K562 (cell line): Measurements from ENCODE around the gene APBA2. TPM values are rescaled to one million over a fixed set of nuclear protein-coding genes. Genes with fewer than 3 reads are reported as not detected.
A peak's percentile ranks its signal among the peaks of the same experiment; 100 is the strongest.

Experiments
- ATAC-seq: fragments of 200-7000 bp; cut with Tn5 transposase; 3 replicates; pipeline ENCODE4 v1.9.1; 2020; ENCODE audit warnings: moderate library complexity
- BruUV-seq: library from RNA; stranded (reverse); fragments of 400-500 nt; replicated peaks from 2 replicates; lab custom pipeline; 2021; lab: Mats Ljungman, UMichigan
- CTCF ChIA-PET: fragments of 300-600 bp; formaldehyde crosslinking; extraction: SDS; loops from one replicate; lab custom pipeline; 2021; ENCODE audit warnings: low intra/inter-chr PET ratio; lab: Yijun Ruan, JAX
- POLR2A ChIA-PET: fragments of 300-600, 350-650 bp; sonication (Branson Sonifier 250); formaldehyde crosslinking; extraction: SDS; loops from one replicate; lab custom pipeline; 2021; ENCODE audit warnings: antibody characterized with exemption, inconsistent platforms; lab: Yijun Ruan, JAX
- DNase-seq, 4 experiments: peaks; one replicate each; pipeline versions ENCODE4 v3.0.0 to v3.0.0-alpha.2; 2011 to 2018; ENCODE audit warnings: low spot score in 3 of 4, mixed read lengths in 3 of 4; ENCODE audit errors: extremely low read depth in 1 of 4
- FAIRE-seq: peaks from 2 replicates; lab custom pipeline; 2011; peaks lifted over from hg19 to GRCh38; lab: Jason Lieb, UNC
- H2AFZ ChIP-seq: 2 replicates; pipeline ENCODE4 v1.6.0; 2011; ENCODE audit warnings: low read depth, low read length, control low read depth, inconsistent platforms
- H3K27ac ChIP-seq: fragments of 200-600 bp; 3 replicates; pipeline ENCODE4 v1.8.0; 2011; ENCODE audit warnings: low read depth, mild to moderate bottlenecking, control low read depth, inconsistent platforms, low read length, moderate library complexity, mixed read lengths; ENCODE audit errors: extremely low read depth
- H3K27me3 ChIP-seq, 2 experiments: fragments of 300-600 bp in 1 of 2; 2 replicates in 1 of 2; 3 replicates in 1 of 2; pipeline versions ENCODE4 v1.6.0 to v1.8.0; 2011; ENCODE audit warnings: inconsistent platforms in 2 of 2, low read length in 2 of 2, mild to moderate bottlenecking in 1 of 2, mixed read lengths in 1 of 2, moderate library complexity in 1 of 2; ENCODE audit not compliant: control insufficient read depth in 2 of 2, insufficient read depth in 2 of 2
- H3K36me3 ChIP-seq: fragments of 300-600 bp; 3 replicates; pipeline ENCODE4 v1.8.0; 2011; ENCODE audit warnings: mild to moderate bottlenecking, low read length, inconsistent platforms; ENCODE audit not compliant: control insufficient read depth, insufficient read depth
- H3K4me1 ChIP-seq, 2 experiments: fragments of 200-600 bp in 1 of 2; replicated peaks in 1 of 2; 2 replicates in 1 of 2; 3 replicates in 1 of 2; pipeline versions ENCODE4 v1.5.1 to v1.8.0; 2011; ENCODE audit warnings: inconsistent platforms in 2 of 2, low read length in 2 of 2, mild to moderate bottlenecking in 1 of 2, mixed read lengths in 1 of 2, moderate library complexity in 1 of 2; ENCODE audit not compliant: control insufficient read depth in 2 of 2, insufficient read depth in 2 of 2
- H3K4me2 ChIP-seq: 2 replicates; pipeline ENCODE4 v1.6.1; 2011; ENCODE audit warnings: low read length, control low read depth, inconsistent platforms, mixed read lengths; ENCODE audit not compliant: insufficient read depth
- H3K4me3 ChIP-seq: fragments of 200-600 bp; sonication (generic), shearing (Covaris generic); 2 replicates; pipeline ENCODE4 v1.5.1; 2016; ENCODE audit warnings: control low read depth, inconsistent platforms
- H3K79me2 ChIP-seq: fragments of 200-600 bp; 3 replicates; pipeline ENCODE4 v1.8.0; 2011; ENCODE audit warnings: low read length, inconsistent platforms; ENCODE audit not compliant: control insufficient read depth, insufficient read depth
- H3K9ac ChIP-seq, 2 experiments: 2 replicates each; pipeline versions ENCODE4 v1.6.0 to v1.6.1; 2011; ENCODE audit warnings: low read depth in 2 of 2, low read length in 2 of 2, control low read depth in 1 of 2, inconsistent platforms in 1 of 2, mild to moderate bottlenecking in 1 of 2, mixed read lengths in 1 of 2; ENCODE audit not compliant: insufficient read depth in 1 of 2
- H3K9me1 ChIP-seq: one replicate; pipeline ENCODE4 v1.6.0; 2011; ENCODE audit warnings: inconsistent platforms, mild to moderate bottlenecking, low read length, moderate library complexity; ENCODE audit not compliant: control insufficient read depth, insufficient read depth
- H3K9me3 ChIP-seq: replicated peaks from 2 replicates; pipeline ENCODE4 v1.5.1; 2011; ENCODE audit warnings: low read depth, low read length, inconsistent platforms; ENCODE audit not compliant: control insufficient read depth, insufficient read depth
- H4K20me1 ChIP-seq: replicated peaks from 2 replicates; pipeline ENCODE4 v1.6.1; 2011; ENCODE audit warnings: low read length, inconsistent platforms, mixed read lengths; ENCODE audit not compliant: control insufficient read depth, insufficient read depth
- CBX5 ChIP-seq: IDR thresholded peaks from 2 replicates; pipeline ENCODE4 v1.6.1; 2014; ENCODE audit warnings: low read depth, borderline replicate concordance
- CHD4 ChIP-seq: fragments of 200-600 bp; sonication (generic); IDR thresholded peaks from 3 replicates; pipeline ENCODE4 v1.6.1; 2012; ENCODE audit warnings: low read depth, mild to moderate bottlenecking, mixed read lengths, low read length, inconsistent platforms; ENCODE audit not compliant: insufficient read depth, insufficient replicate concordance, poor library complexity, severe bottlenecking
- CREB5 ChIP-seq: fragments of 250-450 bp; sonication (Bioruptor Pico); IDR thresholded peaks from 2 replicates; pipeline ENCODE4 v1.5.0; 2020; ENCODE audit warnings: mild to moderate bottlenecking
- NR4A1 ChIP-seq, 2 experiments: fragments of 250-450 bp in 1 of 2; fragments of 450-650 bp in 1 of 2; sonication (Bioruptor Pico) in 1 of 2; IDR thresholded peaks; 2 replicates each; pipeline versions ENCODE4 v1.4.0 to v1.6.1; 2016 to 2020; ENCODE audit warnings: mild to moderate bottlenecking in 2 of 2, missing compliant biosample characterization in 1 of 2, missing genetic modification characterization in 1 of 2, moderate library complexity in 1 of 2
- TAF7 ChIP-seq: fragments of 450-650 bp; IDR thresholded peaks from 2 replicates; pipeline ENCODE4 v1.6.1; 2016; ENCODE audit warnings: missing genetic modification characterization, missing compliant biosample characterization
- ZFP30 ChIP-seq: fragments of 250-450 bp; sonication (Bioruptor Pico); IDR thresholded peaks from 2 replicates; pipeline ENCODE4 v1.8.0; 2022; ENCODE audit warnings: moderate library complexity, mild to moderate bottlenecking, inconsistent platforms, borderline replicate concordance
- ZNF224 ChIP-seq: sonication (generic); formaldehyde crosslinking; IDR thresholded peaks from 2 replicates; pipeline ENCODE4 v1.8.0; 2022; ENCODE audit warnings: mild to moderate bottlenecking, missing genetic modification reagents
- ZNF407 ChIP-seq: fragments of 450-650 bp; IDR thresholded peaks from 2 replicates; pipeline ENCODE4 v1.6.1; 2016; ENCODE audit warnings: low read depth
- ZNF436 ChIP-seq: fragments of 250-450, 450-650 bp; sonication (Bioruptor Pico); formaldehyde crosslinking; IDR thresholded peaks from 2 replicates; pipeline ENCODE4 v1.7.0; 2020; ENCODE audit warnings: mild to moderate bottlenecking
- WGBS: fragments of 100-300 bp; shearing (Covaris generic); methylation state at CpG from one replicate; pipeline ENCODE4 v1.1.6; 2016; ENCODE audit warnings: low coverage, mixed read lengths; ENCODE audit not compliant: insufficient coverage; ENCODE audit errors: missing lambda C conversion rate; 5-methylcytosine and 5-hydroxymethylcytosine counted together
- in situ Hi-C: fragments of 300-500 bp; cut with MboI; formaldehyde crosslinking; loops from 4 replicates; pipeline ENCODE4 v1.15.0; 2018; ENCODE audit warnings: inconsistent platforms, mixed read lengths
- intact Hi-C: fragments of 100-400 bp; cut with micrococcal nuclease; formaldehyde crosslinking; loops from 2 replicates; pipeline ENCODE4 v1.14.2; 2022
- polyA plus RNA-seq, 8 experiments: library from polyadenylated mRNA; depleted of rRNA in 4 of 8; stranded (reverse) in 5 of 8; unstranded in 3 of 8; fragments of >200 nt; fragmentation: Nextera tagmentation in 2 of 8; fragmentation: Illumina TruSeq in 1 of 8; extraction: Ambion mirVana in 2 of 8; extraction: Trizol in 1 of 8; gene quantifications; 2 replicates each; pipeline versions ENCODE4 v1.2.1 to v1.2.3, GENCODE V29; 2011 to 2014; ENCODE audit warnings: inconsistent platforms in 1 of 8, missing spikeins in 1 of 8
- total RNA-seq, 7 experiments: library from RNA; depleted of rRNA in 6 of 7; stranded (reverse); fragments of >200 nt in 6 of 7; fragmentation: Illumina TruSeq in 2 of 7; extraction: Trizol in 2 of 7; gene quantifications; 2 replicates each; pipeline versions ENCODE4 v1.2.1 to v1.2.3, GENCODE V29; 2011 to 2021; ENCODE audit warnings: low replicate concordance in 1 of 7

Gene APBA2
- total and polyA plus RNA-seq, 9 of the 15 experiments (the other 6 are each of a cell fraction or from before 2014, with no cell fraction given): 0.24 to 40.9 (median 25.2) TPM

GRCh38 chr15:28930011-28930410 lies 44.2 kb downstream of the APBA2 start (continued):
- TF ChIP-seq TAF7 (no peak), ZNF224 (CRISPR knock-in tag) (no peak)

- FAIRE-seq (no peak), ATAC-seq (no peak), DNase-seq (no peak)
- H3K9ac ChIP-seq: 0 out of 4 replicates have a peak overlapping the region, but pooled peaks of 1 of the 2 experiments have one; percentile 23
- no peak overlapping the region for H3K4me2 ChIP-seq
- no peak overlapping the region for H3K27ac ChIP-seq
- no peaks in the 10 kb centered on the region for H4K20me1 ChIP-seq
- H3K4me1 ChIP-seq: peaks cover 16 to 27% of the 10 kb centered on the region in 2 experiments
- WGBS: 72% methylated on average over 11 of the region's 16 CpGs
- H3K27me3 ChIP-seq: no peaks in the 10 kb centered on the region
- H3K4me3 ChIP-seq: no peak overlapping the region
- no peaks in the 10 kb centered on the region for H3K36me3 ChIP-seq
- H3K9me3 ChIP-seq: 0 out of 2 replicates have a peak, but pooled peaks cover 5% of the 10 kb centered on the region
- ChIA-PET POLR2A (interaction anchor here (0.8 to 1.3 kb wide), 2 partner anchors 17 to 24 kb away, joined by 3 read pairs; no protein-coding TSS in a partner anchor), CTCF (no interaction called here)
- no TSS peak for BruUV-seq
- H3K79me2 ChIP-seq: peaks cover 26% of the 10 kb centered on the region
- intact Hi-C loops (no loop called here), in situ Hi-C loops (no loop called here)
- no peaks in the 10 kb centered on the region for H3K9me1 ChIP-seq
- H2AFZ ChIP-seq: no peak overlapping the region
- TF ChIP-seq ZNF407 (no peak), ZNF436 (CRISPR knock-in tag) (no peak), CREB5 (CRISPR knock-in tag) (no peak), NR4A1 (CRISPR knock-in tag; IDR thresholded peaks at IDR 0.05) (no peak), NR4A1 (tag; IDR thresholded peaks at IDR 0.05) (no peak), CHD4 (no peak), ZFP30 (CRISPR knock-in tag) (no peak), CBX5 (no peak)
Measured at GRCh38 chr15:28930476-28931291, 44.9 kb downstream of the APBA2 start.
